Eye (tissue), 1 donor: Measurements from ENCODE around the gene ALDH1L1.
"Not testable (repeated sequence)": the region's sequence is repeated elsewhere in the genome, so short reads cannot be mapped to it uniquely, and the experiment has no call there.

Experiments
- DNase-seq: peaks from one replicate; pipeline ENCODE4 v3.0.0-alpha.2; 2015

ALDH1L1 gene

DNA sequence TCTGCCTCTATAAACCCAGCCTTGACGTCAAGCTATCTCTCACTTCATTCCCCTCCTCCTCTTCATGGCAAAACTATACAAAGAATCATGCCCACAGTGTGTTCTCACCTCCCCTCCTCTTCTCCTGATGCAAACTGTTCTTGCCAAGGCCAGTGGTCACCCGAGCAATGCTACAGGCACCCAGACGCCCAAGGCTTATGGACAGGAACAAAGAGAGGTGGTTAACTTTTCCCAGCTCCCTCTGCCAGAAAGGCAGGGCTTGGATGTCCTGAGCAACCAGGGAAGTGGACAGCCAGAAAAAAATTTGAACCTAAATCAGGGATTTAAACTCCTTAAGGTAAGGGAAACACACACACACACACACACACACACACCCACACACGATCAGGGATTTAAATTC lies 101.5 kb downstream of the ALDH1L1 start:
- DNase-seq: no peak

DNA sequence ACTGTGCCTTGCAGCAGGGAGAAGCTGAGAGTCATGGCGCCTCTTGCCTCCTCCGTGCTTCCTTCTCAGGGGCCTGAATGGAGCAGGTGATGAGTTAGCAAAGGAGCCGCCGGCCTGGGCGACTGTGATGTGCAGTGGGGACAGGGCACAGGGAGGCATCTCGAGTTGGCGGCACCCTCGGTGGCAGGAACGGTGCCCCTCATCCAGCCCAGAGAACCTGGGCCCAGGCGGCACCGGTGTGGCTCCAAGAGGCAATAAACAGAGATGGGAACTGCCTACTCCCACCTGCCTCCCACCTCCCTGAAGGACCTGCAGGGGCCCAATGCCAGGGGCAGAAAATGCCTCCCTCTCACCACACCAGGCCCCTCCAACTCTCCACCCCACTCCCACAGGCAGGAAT lies 102.6 kb downstream of the ALDH1L1 start:
- no peak for DNase-seq

DNA sequence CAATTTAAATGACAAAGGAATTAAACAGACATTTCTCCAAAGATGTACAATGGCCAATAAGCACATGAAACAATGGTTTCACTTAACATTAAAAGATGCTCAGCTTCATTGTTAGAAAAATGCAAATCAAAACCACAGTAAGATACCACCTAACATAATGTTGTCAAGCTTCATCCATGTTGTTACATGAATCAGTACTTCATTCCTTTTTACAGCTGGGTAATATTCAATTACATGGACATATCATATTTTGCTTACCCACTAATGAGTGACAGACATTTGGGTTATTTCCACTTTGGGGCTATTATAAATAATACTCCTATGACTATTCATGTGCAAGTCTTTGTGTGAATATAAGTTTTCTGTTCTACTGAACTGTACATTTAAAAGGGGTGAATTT lies 104.2 kb downstream of the ALDH1L1 start:
- DNase-seq: no peak

DNA sequence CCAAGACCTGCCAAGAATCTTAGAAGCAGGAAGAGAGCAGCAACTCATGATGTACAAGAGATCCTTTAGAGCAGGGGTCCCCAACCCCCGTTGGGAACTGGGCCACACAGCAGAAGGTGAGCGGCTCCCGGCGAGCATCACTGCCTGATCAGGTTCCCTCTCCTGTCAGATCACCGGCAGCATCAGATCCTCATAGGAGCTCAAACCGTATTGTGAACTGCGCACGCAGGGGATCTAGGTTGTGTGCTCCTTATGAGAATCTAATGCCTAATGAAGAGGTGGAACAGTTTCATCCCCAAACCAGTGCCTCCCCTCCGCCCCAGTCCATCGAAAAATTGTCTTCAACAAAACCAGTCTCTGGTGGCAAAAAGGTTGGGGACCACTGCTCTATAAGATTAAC lies 110.2 kb downstream of the ALDH1L1 start:
- no peak for DNase-seq

DNA sequence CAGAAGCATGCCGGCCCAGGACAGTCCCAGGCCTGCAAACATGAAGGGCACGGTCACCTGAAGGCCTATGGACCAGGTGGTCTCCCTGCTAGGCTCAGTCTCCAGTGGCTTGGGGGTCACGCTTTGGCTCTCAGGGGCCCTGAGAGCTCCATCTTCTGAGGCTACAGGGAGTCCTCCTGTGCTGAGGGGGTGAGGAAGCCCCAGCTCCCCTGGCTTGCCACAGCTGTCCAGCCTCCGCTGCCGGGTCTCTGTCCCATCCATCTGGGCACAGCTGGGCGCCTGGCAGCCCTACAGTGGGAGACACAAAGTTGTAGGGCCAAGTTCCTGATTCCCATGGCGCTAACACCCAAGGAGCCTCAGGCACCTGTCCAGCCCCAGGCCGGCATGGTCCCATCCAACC lies 112.4 kb downstream of the ALDH1L1 start:
- no peak for DNase-seq

DNA sequence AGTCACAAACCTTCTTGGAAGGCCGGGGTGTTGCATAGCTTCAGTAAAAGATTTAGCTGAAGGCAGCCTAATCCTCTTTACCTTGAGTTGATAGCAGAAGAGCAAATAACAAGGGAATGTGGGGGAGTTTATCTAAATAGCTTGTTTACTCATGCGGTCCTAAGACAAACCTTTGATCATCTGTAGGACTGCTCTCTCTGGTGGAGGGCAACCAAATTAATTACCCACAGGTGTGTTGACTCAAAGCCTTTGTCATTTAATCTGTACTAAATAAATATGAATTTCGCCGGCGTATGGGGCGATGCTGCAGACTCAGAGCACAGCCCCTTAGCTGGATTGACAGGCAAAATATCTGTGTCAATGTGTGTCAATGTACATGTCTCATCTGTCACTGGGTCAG lies 113.7 kb downstream of the ALDH1L1 start:
- not testable (repeated sequence) for DNase-seq

DNA sequence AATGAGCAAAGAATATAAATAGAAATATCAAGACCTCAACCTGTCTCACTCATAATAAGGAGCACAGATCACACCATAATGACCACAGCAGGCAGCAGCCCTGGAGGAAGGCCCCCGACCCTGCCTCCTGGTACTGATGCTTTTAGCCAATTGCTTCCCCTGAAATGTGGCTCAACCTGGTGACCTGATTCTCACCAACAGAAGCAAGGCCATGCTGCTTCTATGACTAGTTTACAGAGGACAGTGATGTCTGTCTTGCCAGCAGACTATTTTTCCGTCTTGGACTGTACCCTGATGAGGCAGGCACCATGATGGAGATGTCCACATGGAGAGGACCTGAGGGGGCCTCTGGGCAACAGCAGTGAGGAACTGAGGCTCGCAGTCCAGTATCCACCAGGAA lies 114.5 kb downstream of the ALDH1L1 start:
- DNase-seq: no peak

DNA sequence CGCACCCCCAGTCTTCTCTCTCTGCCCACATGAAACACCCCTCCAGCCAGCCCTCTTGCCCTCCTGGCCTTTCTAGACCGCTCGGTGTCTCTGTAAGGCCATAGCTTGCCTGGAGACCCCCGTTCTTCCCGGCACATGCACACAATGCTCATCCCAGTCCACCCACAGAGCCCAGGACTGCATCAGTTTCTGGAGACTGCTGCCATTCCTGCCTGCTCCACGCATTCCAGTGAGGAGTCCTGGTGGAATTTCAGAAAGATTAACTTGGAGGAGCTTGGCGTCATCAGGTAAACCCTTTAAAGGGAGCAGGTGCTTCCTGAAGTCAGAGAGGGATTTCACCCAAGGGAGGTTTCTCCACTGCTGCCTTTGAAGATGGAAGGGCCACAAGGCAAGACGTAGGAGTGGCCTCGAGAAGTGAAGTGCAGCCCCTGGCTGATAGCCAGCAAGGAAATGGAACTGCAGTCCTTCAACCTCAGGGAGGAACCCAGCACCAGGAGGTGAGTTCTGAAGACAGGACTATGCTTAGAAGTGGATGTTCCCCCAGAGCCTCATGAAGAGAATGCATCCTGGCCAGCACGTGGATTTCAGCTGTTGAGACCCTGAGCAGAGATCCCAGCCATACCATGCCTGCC lies 115.6 kb downstream of the ALDH1L1 start:
- no peak for DNase-seq

DNA sequence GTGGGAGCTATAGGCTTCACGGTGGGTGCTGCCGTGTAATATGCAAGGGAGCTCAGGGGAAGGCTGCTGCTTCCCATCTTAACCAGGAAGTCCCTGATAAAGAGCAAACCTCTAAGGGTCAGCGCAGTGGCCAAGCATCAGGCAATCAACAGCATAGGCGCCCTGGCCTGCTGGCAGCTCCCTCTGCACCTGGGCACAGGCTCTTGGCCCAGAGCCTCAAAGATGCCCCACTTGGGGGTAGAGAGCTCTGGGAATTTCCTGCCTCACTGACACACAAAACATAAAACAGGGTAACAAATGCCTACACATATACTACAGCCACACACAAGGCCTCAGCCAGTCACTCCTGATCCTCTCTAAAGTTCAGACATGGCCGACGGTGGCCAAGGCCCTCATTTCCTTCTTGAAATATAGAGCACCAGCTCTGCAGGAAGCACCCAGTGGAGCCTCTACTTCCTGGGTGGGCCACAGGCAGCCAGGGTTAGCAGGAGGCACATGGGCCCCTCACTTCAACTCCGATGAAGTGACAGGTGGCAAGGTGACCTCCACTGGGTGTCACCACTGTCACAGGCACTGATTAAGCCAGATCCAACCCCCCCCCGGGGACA lies 116.9 kb downstream of the ALDH1L1 start:
- no peak for DNase-seq

DNA sequence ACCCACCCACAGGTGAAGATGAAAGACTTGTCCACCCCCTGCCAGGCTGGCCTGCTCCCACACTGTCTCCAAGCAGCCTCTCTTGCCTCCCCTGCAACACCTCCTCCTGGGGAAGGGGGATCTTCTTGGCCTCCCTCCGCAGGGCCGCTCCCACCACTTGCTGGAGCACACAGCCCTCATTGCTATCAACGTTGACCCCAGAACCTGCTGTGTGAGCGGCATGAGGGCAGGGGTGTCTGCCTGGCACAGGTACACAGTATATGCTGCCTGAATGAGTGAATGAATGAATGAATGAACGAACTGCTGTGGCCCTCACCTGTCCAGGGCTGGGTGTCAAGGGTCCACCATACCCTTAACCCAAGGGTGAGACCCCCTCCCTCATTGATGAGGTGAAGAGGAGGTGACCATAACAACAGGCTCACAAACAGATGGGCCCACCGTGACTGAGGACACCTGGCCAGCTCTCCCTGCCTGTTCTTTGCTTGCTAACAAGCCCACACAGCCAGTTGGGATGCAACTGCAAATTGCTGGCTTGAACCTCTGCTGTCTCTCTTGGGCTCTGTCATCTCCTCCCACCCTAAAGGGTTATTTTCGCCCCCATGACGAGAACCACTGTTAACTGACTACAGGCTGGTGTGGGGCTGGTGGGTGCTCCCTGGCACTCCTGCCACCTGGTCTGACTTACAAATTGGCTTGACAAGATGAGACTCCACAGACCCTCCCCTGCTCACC lies 118.9 kb downstream of the ALDH1L1 start:
- no peak for DNase-seq

DNA sequence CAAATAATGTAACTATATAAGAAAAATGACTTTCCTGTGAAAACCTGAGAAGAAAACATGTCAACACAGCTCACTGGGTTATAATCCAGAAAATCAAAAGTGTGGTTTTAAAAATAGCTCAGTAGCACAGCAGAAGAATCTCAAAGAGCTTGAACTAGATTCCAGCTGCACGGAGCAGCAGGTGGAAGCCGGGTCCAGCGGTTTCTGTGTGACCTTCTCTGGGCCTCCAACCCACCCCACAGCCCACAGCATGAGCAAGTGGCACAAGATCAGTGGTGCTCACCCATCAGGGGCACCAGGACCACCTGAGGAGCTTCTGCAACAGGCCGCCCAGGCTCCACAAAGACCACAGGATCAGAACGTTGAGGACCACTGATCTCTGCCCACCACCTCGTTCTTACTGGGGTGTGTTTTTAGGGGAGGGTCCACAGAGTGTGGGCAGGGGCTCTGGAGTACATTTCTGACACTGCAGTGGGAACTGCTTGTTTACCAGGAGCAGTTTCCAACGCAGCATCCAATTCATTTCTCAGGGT lies 119.7 kb downstream of the ALDH1L1 start:
- no peak for DNase-seq

DNA sequence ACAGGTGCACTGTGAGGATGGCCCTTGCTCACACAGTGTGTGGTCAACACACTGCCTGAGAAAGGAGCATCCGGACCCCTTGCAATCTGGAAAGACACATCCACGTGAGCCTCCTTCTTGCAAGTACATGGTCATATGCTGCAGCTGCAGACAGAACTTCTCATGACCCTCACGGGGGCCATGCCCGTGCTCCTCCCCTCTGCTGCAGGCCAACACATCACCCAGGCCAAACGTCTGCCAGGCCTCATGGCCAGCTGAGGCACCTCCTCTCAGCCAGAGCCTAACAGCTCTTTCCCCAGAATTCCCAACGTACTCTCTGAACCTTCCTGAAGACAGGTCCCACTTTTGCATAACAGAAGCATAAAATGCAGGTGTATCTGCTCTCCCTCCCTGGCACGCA lies 121.7 kb downstream of the ALDH1L1 start:
- DNase-seq: no peak

DNA sequence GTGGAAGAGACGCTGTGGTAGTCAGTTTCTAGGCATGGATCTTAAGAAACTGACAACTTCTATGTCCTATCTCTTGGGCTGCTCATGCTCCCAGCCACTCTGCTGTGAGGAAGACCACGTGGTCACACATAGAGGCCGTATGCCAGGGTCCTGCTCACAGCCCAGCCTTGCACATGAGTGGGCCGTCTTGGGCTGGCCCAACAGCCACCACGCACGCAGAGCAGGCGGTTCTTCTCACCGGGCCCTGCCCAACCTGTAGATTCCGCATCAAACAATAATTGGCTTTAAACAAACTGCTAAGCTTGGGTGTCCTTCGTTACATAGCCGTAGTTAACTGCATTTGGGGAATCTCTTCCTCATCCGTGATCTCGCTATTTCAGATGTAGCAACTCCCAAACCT lies 122.5 kb downstream of the ALDH1L1 start:
- no peak for DNase-seq

DNA sequence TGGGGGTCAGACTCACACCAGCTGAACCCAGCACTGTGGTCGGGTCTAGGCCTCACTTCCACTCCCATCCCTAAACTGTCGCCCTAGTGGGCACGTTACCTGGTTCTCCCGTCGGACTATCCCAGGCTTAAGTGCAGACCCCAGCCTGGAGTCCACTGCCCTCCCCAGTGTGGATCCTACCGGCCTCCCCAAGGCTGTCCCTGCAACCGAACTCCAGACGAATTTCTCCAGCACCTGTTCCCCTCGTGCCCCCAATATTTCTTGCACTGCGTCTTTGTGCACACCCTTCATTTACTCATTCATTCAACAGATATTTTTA lies 122.9 kb downstream of the ALDH1L1 start:
- no peak for DNase-seq

DNA sequence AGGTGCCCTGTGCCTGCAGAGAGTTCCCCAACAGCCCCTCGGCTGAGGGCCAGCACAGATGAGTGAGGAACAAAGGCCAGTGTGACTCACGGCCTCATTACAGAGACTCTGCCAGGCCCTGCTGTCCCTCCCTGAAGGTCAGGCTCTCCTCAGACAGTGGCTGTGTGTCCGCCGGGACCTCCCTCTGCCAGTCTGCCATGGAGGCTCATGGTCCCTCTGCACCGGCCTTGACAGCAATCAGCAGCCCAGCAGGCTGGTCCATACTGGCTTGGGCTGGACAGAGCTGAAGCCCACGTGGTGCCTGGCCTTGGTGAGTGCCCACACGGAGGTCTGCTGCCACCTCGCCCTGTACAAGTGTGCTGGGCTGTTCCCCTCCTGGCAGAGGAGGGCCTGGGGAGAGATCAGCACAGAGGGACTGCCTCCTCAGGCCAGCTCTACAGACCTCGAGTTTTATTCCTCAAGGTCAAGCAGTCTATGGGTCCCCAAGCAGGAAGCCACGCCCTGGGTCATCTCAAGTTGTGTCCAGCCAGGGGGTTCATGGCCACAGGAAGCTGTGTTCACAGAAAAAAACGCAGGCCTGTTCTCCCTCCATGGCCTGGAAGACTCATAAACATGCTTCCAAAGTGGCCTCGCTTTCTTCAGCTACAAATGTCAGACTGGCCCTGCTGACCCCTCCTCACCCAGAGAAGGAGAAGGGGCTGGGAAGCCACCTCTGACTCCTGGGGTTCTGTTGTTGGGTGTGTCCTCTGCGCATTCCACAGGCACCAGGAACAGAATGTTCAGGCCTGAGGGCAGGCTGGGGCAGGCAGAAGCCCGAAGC lies 123.5 kb downstream of the ALDH1L1 start:
- DNase-seq: peak; percentile 45

DNA sequence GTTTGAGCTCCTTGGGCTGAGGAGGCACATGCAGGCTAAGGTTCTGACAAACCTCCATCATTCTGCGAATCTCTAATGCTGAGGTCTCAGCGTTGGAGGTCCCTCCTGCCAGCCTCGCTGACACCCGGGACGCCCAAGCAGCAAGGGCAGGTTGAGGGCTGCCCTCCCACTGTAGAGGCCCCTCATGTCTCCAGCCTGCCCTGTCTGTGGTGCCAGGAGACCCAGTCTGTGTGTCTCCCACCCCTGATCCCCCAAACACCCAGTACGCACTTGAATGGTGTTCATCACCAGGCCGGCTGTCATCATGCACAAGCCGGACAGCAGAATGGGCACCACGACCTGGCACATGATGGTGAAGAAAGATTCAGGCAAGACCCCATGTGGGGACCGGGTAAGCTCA lies 124.3 kb downstream of the ALDH1L1 start:
- no peak for DNase-seq

DNA sequence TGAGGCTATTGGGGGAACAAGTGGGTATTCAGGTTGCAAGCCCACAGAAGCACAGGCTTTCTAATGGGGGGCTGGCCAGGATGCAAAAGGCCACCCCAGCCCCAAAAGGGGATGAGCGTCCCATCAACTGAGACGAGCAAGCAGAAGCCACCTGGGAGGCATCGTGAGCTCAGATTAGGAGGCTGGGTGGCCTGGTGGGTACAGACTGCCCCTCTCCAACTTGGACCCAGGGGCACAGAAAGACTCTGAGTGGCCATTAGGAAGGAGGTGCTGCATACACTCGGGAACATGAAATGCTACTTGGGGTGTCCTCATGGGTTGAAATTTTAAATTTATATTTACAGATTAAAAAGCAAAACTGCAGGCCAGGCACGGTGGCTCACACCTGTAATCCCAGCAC lies 125.5 kb downstream of the ALDH1L1 start:
- DNase-seq: no peak

DNA sequence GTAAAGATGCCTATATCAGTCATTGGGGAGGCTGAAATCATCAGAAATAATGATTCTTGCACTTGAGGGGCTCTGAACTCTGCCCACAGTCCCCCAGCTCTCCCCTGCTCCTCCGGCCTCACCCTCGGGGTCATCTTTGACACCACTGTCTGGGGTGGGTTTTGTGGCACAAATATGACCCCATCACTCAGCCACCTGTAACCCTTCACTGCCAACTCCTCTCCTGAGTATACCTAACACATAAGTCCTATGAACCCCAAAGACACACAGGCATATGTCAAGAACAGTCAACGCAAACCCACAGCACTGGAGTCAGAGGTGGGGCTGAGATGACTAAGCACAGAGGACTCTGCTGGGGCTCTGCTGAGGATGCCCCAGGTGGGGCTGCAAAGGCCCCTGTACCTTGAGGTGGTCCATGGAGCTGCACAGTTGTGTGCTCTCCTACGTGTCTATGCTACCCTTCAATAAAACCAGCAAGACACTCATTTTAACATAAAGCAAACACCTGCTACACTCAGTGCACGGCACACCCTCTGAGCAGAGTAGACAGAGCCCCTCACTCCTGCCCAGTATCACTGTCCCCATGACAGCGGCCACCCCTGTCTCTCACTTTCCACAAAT lies 126.3 kb downstream of the ALDH1L1 start:
- DNase-seq: no peak
